NCI-H345 (cell line): ENCODE results near the gene IGSF9B.

Experiments
- DNase-seq: peaks from one replicate; lab custom pipeline; 2025; lab: John Stamatoyannopoulos, UW

IGSF9B gene

DNA sequence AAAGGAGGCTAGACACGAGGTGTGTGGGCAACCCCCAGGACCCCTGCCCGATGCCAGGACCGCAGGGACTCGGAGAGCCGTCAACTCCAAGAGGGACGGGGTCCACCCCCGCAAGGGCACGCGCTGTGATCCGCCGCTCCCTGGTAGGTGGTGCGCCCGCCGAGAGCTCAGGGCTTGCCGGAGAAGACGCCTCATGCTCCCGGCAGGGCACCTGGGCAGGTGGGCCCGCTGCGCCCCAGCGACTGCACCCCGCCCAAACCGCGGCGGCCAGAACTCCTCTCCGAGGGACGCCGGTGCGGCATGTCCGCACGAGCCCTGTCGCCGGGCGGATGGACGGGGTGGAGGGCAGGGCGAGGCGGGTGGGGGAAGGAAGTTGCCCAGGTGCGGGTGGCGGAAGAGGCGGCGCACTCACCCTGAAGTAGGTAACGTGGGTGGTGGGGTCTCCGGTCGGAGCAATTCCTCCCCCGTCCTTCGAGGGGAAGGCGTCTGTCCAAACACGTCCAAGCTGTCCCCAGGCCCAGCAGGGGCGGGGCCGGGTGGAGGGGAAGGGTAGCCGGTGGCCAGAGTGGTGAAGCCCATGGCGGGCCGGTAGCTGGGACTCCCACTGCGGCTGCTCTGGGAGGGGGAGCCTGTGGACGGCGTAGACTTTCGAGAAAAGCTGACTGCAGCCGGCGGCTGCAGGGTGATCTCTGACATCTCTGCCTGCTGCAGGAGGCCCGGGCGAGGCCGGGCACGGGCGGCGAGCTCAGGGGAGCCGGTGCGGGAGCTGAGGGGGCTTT lies 37.2 kb downstream of the IGSF9B start:
- DNase-seq = no peak

DNA sequence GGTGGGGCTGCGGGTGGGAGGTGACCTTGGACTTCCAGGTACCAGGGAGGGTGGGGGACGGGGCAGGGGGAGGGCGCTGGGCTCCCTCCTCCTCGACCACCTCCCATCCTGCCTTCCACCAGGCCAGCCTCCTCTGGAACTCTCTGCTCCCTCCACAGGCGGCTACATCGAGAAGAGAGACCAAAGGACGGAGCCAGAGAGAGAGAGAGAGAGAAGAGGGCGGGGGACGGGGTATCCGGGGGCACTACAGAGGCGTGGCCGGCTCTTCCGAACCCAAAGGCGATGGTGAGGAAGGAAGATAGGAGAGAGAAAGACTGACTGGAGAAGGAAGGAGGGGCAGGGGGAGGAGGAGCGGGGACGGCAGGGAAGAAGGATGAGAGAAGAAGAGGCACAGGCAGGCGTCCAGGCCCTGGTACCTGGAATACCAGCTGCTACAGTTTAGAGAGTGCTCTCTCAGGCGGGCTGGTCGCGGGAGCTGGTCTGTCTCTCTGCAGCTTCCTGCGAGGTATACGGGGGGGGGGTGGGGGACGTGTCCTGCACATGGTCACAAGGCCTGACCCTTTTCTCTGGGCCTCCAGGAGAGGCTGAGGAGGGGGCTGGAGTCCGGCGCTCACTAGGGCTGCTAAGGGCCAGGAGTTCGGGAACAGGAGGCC lies 38.0 kb downstream of the IGSF9B start:
- DNase-seq = no peak

DNA sequence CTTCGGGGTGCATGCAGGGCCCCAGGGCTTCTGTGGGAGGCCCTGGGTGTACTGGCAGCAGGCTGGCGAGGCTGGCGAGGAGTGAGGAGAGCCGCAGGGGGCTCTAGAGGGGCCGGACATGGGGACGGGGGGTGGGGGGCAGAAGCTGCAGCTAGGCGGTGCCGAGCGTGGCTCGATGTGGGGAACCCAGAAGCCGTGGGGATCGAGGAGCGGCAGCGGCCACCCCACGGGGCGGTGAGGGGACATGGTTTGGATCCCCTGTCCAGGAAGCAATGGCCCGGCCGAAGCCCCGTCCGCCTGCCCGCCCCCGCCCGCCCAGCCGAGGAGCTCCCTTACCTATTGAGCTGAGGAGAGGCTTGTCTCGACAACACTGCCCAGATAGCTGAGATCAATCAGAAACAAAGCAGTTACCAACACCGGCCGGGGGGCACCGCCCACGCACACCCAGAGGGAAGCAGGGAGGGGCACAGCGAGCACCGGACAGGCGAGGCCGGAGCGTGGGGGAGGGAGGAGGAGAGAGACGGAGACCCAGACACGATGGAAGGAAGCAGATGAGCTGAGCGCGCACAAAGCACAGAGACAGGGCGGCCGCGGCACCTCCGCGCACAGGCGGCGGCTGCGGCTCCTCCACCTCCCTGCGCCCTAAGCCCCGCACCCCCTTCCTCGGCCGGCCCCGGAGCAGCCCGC lies 38.7 kb downstream of the IGSF9B start:
- DNase-seq = no peak

DNA sequence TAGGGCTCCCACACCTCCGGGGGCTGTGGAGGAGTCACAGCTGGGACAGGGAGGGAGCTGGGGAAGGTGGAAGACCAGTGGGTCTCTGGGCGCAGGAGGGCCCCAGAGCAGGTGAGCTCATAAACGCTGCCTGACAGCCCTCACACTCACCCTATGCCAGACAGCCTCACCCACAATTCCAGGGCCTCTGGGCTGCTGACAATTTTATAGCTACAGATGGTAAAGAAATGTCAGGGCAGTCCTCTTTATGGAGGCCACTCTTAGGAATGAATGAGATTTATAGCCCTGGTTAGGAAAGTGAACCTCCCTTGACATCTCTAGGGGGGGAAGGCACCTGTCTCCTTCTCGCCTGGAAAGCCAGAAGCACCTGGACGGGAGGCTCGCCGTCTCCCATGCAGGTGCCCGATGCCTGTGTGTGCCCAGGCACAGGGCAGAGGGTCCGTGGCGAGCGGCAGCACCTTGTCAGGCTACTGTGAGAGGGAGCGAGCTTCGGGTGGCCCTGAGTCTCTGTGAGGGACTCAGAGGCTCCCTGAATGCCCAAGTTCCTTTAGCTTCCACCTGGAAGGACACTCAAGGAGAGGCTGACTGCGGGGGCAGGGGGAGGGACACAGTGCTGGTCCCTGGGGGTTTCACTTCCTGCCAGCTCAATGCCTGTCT lies 39.9 kb downstream of the IGSF9B start:
- no peak for DNase-seq

DNA sequence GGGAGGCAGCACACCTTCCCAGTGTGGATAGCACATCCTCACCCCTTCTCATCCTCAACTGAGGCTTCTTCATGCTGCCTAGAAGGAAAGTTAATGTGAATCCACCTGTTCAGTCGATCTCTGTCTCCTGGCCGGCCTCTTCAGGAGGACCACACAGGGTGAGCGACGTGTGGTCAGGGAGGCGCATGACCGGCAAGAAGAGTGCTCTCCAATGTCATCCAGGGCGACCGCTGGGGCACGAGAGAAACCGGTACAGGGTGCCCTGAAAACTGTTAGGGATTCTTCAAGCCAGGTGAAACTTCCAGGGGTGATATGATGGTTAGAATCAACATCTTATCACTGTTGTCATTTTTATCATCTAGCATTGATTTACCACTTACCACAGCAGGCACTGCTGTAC lies 43.0 kb downstream of the IGSF9B start:
- no peak for DNase-seq

DNA sequence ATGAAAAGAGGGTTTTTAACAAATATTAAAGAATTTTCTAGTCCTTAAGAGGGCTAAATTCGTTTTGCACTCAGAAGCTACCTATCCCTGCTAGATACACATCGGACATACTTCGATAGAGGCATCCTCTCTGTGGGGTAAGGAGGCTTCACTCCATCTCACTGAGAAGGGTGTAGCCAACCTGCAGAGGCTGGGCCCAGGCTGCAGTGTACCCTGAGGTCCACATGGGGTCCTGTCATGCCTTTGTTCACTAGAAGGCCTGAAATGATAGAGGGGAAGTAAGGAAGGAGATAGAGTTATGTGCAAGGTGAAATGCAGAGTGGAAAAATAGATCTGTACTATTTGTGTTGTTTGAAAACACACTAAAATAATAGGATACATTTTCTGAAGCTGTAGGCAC lies 45.6 kb downstream of the IGSF9B start:
- no peak for DNase-seq

DNA sequence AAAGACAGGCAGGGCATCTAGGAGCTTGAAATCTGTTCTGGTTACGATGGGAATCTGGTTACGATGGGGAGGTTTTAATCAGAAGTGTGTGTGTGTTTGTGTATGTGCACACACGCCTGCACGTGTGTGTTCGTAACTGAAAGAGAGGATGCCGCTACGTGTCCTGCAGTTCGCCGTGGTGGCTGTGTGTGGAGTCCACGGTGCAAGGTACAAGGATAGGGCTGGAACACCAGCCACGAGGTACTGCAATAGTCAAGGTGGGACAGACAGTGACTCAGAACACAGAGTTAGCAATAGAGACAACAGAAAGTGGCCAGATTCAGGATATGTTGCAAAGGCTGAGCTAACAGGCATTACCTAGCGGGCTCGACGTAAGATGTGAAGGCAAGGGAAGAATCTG lies 46.7 kb downstream of the IGSF9B start:
- DNase-seq = no peak

DNA sequence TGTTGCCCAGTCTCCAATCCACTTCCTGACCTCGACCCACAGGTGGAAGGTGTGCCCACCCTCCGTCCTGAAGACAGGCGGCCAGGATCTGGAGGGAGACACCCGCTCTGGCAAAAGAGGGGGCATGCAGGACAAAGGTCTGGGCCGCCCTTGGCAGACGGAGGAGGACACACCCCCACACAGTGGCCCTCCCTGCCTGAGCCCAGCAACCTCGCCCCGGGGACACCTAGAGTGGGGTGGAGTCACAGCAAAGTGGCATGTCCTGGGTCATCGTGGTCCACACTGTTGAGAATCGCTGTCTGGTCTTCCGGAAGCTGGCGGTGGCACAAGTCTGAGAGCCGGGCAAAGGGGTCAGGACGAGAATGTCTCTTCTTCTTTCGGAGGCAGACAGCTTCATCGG lies 47.9 kb downstream of the IGSF9B start:
- no peak for DNase-seq

DNA sequence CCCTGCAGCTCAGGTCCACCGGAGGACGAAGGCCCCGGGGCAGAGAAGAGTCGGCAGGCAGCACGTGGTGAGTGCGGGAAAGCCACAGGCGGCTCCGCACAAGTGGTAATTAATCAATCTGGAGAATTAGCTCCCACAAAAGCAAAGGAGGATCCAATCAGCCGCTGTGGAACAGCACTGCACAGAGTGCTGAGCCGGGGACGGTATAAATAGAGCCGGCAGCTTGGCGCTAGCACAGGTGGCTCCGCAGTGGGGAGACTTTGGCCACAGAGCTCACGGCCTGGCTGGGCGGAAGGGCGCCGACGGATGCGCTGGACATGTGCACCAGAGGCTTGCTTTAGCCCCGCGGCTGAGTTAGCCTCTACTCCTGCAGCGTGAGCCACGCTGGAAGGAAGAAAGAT lies 48.9 kb downstream of the IGSF9B start:
- no peak for DNase-seq

DNA sequence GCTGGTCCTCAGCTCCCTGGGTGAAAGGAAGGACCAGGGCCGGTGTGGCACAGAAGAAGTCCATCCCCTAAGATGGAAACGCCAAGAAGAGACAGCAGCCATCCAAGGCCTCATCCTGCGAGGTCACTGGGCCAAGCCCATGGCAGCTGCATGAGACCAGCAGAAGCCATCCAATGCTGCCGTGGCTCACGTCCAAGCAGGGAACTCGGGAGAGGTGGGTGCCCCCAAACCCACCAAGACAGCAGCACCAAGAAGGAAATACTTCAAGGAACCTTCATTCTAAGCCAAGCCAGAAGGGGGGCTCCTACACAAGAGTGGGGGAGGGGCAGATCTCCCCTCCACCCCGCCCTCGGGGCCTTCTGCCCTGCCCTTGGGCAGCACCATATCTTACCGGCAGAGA lies 49.6 kb downstream of the IGSF9B start:
- no peak for DNase-seq

DNA sequence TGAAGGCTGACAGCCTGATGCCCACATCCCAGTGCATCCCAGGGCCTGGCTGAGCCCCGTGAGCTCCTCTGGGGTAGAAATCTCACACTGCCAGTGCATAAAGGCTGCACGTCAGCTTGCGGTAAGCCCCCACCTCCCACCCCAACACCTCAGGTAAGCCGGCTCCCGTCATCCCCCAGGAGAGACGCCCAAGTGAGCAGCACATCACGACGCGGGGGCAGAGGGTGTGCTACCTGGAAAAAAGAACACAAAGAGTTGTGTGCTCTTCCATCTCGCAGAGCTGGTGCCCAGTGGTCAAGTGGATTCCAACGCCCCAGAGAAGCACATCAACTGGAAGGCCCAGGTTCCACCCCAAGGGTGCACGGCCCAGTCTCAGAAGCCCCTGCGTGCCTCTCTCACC lies 50.0 kb downstream of the IGSF9B start:
- DNase-seq = no peak

DNA sequence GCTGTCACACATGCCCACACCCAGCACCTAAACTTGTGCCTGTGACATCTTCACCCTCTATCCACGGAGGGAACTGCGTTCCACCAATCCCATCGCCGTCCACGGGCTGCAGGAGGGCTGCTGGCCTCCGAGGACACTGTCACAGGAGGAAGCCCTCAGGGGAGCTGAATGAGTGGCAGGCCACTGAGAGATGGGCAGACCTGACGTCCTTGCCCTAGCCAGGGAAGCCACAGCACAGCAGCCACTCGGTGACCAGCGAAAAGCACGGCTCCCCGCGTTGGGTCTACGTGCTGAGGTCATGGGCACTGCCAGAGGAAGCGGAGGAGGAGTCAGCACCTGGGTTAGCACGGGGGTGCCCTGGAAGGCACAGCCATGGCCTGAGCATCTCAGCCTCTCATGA lies 50.5 kb downstream of the IGSF9B start:
- no peak for DNase-seq

DNA sequence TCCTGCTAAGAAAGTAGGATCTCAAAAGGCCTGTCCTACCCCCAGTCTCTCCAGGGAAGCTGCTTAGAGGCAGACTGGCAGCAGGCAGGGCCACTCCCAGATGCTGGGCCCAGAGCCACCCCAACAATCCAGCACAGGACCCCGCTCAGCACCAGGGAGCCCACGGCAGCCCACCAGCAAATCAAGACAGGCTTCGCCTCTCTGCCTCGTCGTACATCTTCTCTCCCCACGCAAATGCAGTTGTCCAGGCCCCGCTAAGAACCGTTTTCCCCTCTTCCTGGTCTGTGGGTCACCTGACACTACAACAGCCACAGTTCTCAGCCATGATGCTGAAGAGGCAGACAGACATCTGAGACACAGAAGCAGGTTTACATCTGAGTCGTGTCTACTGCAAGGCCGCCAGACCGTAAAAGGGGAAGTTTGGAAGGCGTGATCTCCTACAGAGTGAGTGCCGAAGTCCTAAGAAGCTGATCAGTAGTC lies 51.1 kb downstream of the IGSF9B start:
- no peak for DNase-seq

DNA sequence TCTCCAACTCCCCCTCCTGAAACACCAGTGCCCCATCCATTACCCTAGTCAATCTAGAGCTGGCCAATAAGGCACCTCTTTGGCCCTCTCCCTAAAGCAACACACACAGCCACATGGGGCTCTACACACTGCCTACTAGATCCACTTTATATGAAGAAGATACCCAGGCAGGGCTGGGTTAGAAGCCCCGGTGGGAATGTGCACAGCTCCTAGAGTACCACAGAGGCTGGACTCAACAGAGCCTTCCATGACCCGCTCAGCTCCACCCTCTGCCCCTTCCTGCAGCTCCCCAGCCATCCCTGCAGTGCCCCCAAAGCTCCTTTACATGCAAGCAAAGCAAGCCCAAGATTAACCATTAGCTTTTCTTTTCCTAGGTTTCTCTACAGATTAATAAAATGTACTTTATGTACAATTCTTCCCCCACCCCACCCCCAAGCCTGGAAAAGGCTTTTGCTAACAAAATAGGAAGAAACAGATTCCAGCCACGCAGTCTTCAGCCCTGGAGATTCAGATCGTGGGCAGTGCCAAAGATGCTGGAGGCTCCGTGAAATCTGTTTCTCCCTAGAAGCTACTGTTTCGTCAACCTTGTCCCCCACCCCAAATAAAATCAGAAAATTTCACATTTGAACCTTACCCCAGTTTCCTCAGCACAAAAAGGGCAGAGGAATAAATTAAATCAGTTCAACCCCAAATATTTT lies 51.8 kb downstream of the IGSF9B start:
- no peak for DNase-seq

DNA sequence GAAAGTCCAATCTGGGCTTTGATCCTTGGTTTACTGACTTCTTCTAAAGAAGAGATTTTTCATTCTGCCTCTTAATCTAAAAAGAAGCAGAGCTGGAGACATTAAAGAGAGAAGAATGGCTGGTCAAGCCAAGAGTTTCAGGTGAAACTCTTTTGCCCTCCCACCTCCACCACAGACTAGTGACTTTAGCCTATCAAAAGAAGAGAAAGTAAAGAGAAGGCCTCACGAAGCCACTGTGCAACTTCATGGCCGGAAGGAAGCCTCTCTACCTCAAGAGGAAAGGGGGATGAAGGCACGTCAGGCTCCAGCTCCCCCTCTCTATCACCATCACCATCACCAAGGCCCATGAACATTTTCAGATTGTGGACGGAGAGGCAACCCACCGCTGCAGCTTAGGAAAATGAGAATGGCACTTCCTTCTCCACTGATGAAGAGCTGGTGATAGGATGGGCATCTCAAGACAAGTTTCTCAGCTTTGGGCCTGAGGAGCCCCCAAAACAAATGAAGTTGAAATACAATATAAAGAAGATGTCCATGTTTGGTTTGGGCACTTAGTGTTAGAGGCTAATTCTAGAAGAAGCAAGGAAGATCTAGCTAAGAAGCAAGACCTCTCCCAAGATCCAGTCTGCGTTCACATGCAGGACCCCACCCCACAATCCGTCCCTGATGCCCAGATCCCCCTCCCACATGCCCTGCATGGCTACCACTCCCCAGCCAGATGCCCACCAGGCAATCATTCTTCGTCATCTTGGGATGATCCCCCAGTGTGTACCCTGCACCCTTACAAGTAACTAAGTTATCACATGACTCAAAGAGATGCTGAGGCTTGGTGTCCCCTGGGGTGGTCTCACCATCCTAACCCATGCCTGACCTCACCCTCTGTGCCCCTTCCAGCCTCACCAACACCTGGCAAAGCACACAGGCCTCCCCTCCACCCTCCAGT lies 52.6 kb downstream of the IGSF9B start:
- DNase-seq = no peak

DNA sequence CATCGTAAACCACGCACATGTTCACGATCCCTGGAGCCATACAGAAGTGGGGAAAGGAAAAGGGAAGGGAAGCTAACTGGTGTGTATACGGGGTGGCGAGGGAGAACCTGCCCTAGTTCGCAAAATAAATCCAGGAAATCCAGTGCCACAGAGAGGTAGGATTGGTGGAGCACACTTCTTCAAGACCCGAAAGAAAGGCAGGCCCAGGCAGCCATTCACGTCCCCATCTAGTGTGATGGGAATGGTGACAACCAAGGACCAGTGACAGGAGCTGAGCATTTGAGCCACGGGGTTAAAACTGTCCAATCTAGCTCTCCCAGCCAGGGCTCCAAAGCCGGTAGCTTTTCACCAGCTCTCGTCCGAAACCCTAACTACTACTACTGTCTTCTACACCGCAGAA lies 53.7 kb downstream of the IGSF9B start:
- DNase-seq = no peak

DNA sequence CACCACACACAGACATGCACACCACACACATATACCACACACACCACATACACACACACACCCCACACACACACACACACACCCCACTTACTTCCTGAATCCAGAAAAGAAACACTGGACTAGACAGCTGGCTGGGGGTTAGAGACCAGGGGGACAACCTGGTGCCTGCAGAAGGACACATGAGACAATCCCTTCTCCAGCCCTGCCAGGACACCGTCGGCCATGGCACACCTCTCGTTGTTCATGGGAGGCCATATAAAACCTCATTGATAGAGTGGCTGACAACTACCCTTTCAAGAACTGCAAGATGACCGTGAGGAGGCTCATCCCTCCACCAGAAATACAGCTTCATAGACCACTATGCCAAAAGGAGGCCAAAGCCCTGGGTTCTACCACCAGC lies 54.3 kb downstream of the IGSF9B start:
- no peak for DNase-seq

DNA sequence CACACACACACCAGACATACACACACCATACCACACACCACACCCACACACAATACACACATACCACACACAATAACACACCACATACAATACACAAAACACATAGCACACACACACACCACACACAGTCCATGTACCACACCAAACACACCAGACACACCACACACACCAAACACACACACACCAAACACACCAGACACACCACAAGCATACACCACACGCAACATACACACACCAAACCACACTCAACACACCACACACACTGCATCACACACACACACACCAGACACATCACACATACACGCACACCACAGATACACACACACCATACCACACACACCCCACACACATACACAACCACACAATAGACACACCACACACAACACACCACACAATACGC lies 54.8 kb downstream of the IGSF9B start:
- no peak for DNase-seq

DNA sequence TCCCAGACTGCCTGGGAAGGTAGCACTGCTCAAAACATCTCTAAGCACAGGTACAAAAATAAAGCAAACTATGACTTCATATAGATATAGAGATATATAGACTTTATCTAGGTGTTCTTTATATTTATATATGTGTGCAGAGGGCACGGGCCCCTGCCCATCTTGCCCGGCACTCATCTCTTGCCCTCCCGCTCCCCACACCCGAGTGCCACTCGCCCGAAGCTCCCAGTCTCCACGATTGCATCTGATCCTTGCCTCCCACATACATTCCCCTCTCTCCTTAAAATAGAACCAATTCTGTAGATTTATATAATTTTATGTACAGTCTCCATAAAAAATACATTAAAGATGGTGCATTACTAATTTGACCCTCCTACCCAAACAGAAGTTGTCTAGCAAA lies 55.5 kb downstream of the IGSF9B start:
- no peak for DNase-seq

DNA sequence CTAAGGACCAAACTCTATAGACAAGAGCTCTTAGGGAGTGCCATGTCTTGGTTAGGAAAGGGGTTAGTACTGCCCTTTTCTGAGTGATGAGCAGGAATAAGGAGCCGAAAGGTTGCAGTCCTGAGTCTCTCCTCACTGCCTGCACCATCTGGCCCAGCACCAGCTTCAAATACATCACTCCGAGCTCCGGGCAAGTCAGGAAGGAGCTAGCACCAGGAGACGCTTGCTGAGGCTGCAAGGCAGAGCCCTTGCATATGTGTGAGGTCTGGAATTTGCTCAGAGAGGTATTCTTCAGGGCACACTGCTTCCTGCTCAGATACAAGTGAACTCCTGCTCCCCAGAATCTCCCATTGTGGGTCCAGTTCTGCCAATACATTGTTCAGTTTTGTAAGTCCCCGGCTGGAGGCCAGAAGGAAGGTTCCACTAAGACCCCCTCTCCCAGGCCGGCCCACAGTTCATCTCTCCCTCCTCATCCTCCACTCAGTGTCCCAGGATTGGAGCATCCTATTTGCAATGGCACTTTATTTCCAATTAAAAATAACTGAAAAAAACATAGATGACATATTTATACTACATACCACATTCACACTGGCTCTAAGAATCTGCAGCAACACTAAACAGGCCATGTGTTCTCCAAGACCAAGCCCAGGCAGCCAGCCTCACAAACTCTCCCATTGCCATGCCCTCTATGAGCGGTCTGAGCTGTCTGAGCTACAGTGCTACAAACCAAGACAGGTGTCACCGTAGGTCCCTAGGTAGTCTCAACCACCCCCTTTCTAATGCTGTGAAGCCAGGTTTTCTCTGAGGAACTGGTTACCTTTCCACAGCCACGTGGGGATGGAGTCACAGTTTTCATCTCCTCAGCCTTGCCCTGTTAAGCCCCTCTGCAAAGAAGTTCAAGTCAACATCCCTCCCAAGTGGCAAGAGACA lies 56.3 kb downstream of the IGSF9B start:
- DNase-seq = no peak
